T-cell (primary cell): Measurements from ENCODE around the gene AGGF1. TPM values are rescaled to one million over a fixed set of nuclear protein-coding genes. Genes with fewer than 3 reads are reported as not detected.
"Not testable (repeated sequence)": the region's sequence is repeated elsewhere in the genome, so short reads cannot be mapped to it uniquely, and the experiment has no call there.

Experiments
- ATAC-seq, 4 experiments: fragments of 200-7000 bp in 3 of 4; fragments of 150-1000 bp in 1 of 4; cut with Tn5 transposase; replicated peaks in 1 of 4; 1 replicate in 3 of 4; 2 replicates in 1 of 4; pipeline ENCODE4 v1.10.0; 2021; ENCODE audit warnings: moderate library complexity in 3 of 4, mild to moderate bottlenecking in 2 of 4, moderate number of reproducible peaks in 1 of 4
- CTCF ChIA-PET, 2 donors: fragments of 300-600 bp; sonication (Branson Sonifier 250); formaldehyde crosslinking; loops; one replicate each; lab custom pipeline; 2022; ENCODE audit warnings: antibody characterized with exemption in 2 of 2; lab: Charles Lee
- POLR2A ChIA-PET, 2 donors: fragments of 300-600 bp; sonication (Branson Sonifier 250); formaldehyde crosslinking; loops; one replicate each; lab custom pipeline; 2022; ENCODE audit warnings: antibody characterized with exemption in 2 of 2; lab: Charles Lee
- DNase-seq, 35 experiments: peaks; one replicate each; pipeline versions ENCODE4 v3.0.0 to v3.0.0-alpha.2; 2013 to 2023
- H3K27ac ChIP-seq: one replicate; pipeline ENCODE4 v1.5.1; 2013; ENCODE audit warnings: low read length
- H3K27me3 ChIP-seq, 2 experiments: replicated peaks in 1 of 2; 1 replicate in 1 of 2; 2 replicates in 1 of 2; pipeline versions ENCODE4 v1.6.1 to v1.7.0; 2013; ENCODE audit warnings: low read length in 1 of 2, mixed read lengths in 1 of 2; ENCODE audit not compliant: control insufficient read depth in 2 of 2, insufficient read depth in 2 of 2; ENCODE audit errors: extremely low read depth in 1 of 2
- H3K36me3 ChIP-seq, 2 donors: 1 replicate in 1 of 2; 2 replicates in 1 of 2; pipeline versions ENCODE4 v1.6.1 to v1.7.0; 2013; ENCODE audit warnings: low read length in 1 of 2; ENCODE audit not compliant: control insufficient read depth in 2 of 2, insufficient read depth in 1 of 2; ENCODE audit errors: extremely low read depth in 1 of 2
- H3K4me1 ChIP-seq, 2 experiments: 1 replicate in 1 of 2; 2 replicates in 1 of 2; pipeline versions ENCODE4 v1.6.1 to v1.7.0; 2013; ENCODE audit warnings: low read length in 2 of 2, mixed read lengths in 1 of 2; ENCODE audit not compliant: insufficient read depth in 2 of 2, control insufficient read depth in 1 of 2; ENCODE audit errors: extremely low read depth in 1 of 2
- H3K4me3 ChIP-seq, 2 donors: 1 replicate in 1 of 2; 2 replicates in 1 of 2; pipeline versions ENCODE4 v1.5.1 to v1.7.0; 2013; ENCODE audit warnings: mild to moderate bottlenecking in 2 of 2, low read length in 1 of 2, moderate library complexity in 1 of 2; ENCODE audit not compliant: control insufficient read depth in 1 of 2; ENCODE audit errors: extremely low read depth in 1 of 2
- H3K9me3 ChIP-seq: 2 replicates; pipeline ENCODE4 v1.7.0; 2013
- H3K27ac Mint-ChIP-seq, 2 donors: one replicate each; pipeline ENCODE4 v1.8.0; 2020 to 2021; ENCODE audit warnings: mild to moderate bottlenecking in 2 of 2, mixed read lengths in 2 of 2
- H3K27me3 Mint-ChIP-seq, 2 donors: one replicate each; pipeline ENCODE4 v1.8.0; 2021 to 2022; ENCODE audit warnings: mixed read lengths in 2 of 2
- H3K36me3 Mint-ChIP-seq: one replicate; pipeline ENCODE4 v1.8.0; 2021; ENCODE audit warnings: mixed read lengths
- H3K4me1 Mint-ChIP-seq, 3 donors: one replicate each; pipeline ENCODE4 v1.8.0; 2020 to 2022; ENCODE audit warnings: mixed read lengths in 3 of 3, mild to moderate bottlenecking in 1 of 3
- H3K4me3 Mint-ChIP-seq, 3 donors: one replicate each; pipeline ENCODE4 v1.8.0; 2020 to 2022; ENCODE audit warnings: mild to moderate bottlenecking in 3 of 3, mixed read lengths in 3 of 3, moderate library complexity in 3 of 3
- H3K9me3 Mint-ChIP-seq, 3 donors: one replicate each; pipeline ENCODE4 v1.8.0; 2020 to 2022; ENCODE audit warnings: mixed read lengths in 3 of 3
- WGBS: methylation state at CpG from one replicate; pipeline ENCODE4 v1.1.5; 2013; ENCODE audit warnings: missing lambda C conversion rate; ENCODE audit not compliant: insufficient coverage; 5-methylcytosine and 5-hydroxymethylcytosine counted together
- total RNA-seq, 35 experiments: library from RNA in 6 of 35; stranded (reverse) in 6 of 35; fragments of 120-200 nt in 1 of 35; gene quantifications; one replicate each; pipeline versions ENCODE4 v1.2.1 to v1.2.4 and lab custom pipeline; 2013 to 2026

Gene AGGF1
- total RNA-seq, 5 donors from 2014 or later (not counting 1 experiment from before 2014, with no cell fraction given) = 16.7 to 32.7 (median 27.5) TPM

- H3K36me3 ChIP-seq, H3K4me3 ChIP-seq, H3K4me3 Mint-ChIP-seq, H3K9me3 Mint-ChIP-seq, ATAC-seq, H3K4me1 Mint-ChIP-seq, H3K9me3 ChIP-seq, POLR2A ChIA-PET, H3K27ac Mint-ChIP-seq, H3K36me3 Mint-ChIP-seq, DNase-seq, H3K27me3 ChIP-seq, H3K4me1 ChIP-seq, H3K27ac ChIP-seq, CTCF ChIA-PET: not testable (repeated sequence)
- peaks cover 11 to 13% of the 10 kb centered on the region in 2 donors for H3K27me3 Mint-ChIP-seq
- 76% methylated on average over 4 of the region's 9 CpGs for WGBS
Observed at GRCh38 chr5:76993436-76993835, 36.8 kb upstream of the AGGF1 start.

- H3K36me3 ChIP-seq = no peaks in the 10 kb centered on the region
- no peaks in the 10 kb centered on the region for H3K4me1 ChIP-seq
- ATAC-seq = no peak
- no peak overlapping the region for H3K4me3 ChIP-seq
- Mint-ChIP-seq H3K4me1 (no peaks in the 10 kb centered on the region), H3K36me3 (no peaks in the 10 kb centered on the region), H3K4me3 (no peak overlapping the region), H3K9me3 (no peaks in the 10 kb centered on the region), H3K27me3 (peaks cover 13 to 16% of the 10 kb centered on the region in 2 donors), H3K27ac (no peak overlapping the region)
- no peak for DNase-seq
- ChIA-PET CTCF (interaction anchor here in 1 of 2 donors (0.6 kb wide), 1 partner anchor 1079 kb away, joined by 5 read pairs; no protein-coding TSS in a partner anchor), POLR2A (no interaction called here)
- H3K9me3 ChIP-seq = no peaks in the 10 kb centered on the region
- no peak overlapping the region for H3K27ac ChIP-seq
- H3K27me3 ChIP-seq = no peaks in the 10 kb centered on the region
- no CpG with 5 or more reads among the region's 6 CpGs for WGBS
Observed at GRCh38 chr5:76994337-76994736, 35.9 kb upstream of the AGGF1 start.

- POLR2A ChIA-PET, H3K36me3 ChIP-seq, H3K36me3 Mint-ChIP-seq, H3K9me3 ChIP-seq, H3K4me3 ChIP-seq, H3K27me3 ChIP-seq, ATAC-seq, CTCF ChIA-PET, DNase-seq, H3K27ac Mint-ChIP-seq, H3K4me1 Mint-ChIP-seq, H3K4me1 ChIP-seq, H3K4me3 Mint-ChIP-seq, H3K9me3 Mint-ChIP-seq, H3K27ac ChIP-seq: not testable (repeated sequence)
- H3K27me3 Mint-ChIP-seq = peaks cover 25 to 28% of the 10 kb centered on the region in 2 donors
- WGBS = no CpG with 5 or more reads among the region's 4 CpGs
Observed at GRCh38 chr5:76998251-76998650, 32.0 kb upstream of the AGGF1 start.

DNA sequence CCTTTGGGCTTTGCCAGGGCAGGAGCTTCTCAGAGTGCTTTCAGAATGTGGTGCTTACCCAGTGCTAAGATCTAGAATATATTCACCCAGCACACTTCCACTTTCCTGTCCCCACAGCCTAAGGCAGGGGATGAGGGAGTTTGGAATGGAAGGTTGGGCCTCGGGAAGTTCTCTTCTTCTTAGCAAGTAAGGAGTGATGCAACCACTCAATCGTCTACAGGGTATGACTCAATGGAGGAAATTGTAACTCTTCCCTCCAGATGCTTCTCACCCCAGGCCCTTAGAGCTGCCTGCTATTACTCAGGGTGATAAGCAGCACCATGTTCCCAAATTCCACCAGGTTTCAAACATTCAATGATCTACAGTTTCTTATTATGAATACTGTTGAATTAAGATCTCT lies 30.8 kb upstream of the AGGF1 start:
- no peak overlapping the region for H3K4me3 ChIP-seq
- Mint-ChIP-seq H3K4me1 (no peaks in the 10 kb centered on the region), H3K9me3 (no peaks in the 10 kb centered on the region), H3K27me3 (peaks cover 28 to 31% of the 10 kb centered on the region in 2 donors), H3K36me3 (no peaks in the 10 kb centered on the region), H3K4me3 (no peak overlapping the region), H3K27ac (no peak overlapping the region)
- ChIA-PET POLR2A (no interaction called here), CTCF (no interaction called here)
- H3K36me3 ChIP-seq = no peaks in the 10 kb centered on the region
- ATAC-seq (no peak), DNase-seq (no peak)
- WGBS = no CpG with 5 or more reads among the region's 2 CpGs
- H3K27ac ChIP-seq = no peak overlapping the region
- no peaks in the 10 kb centered on the region for H3K4me1 ChIP-seq
- H3K9me3 ChIP-seq = no peaks in the 10 kb centered on the region
- H3K27me3 ChIP-seq = peaks cover 0 to 3% of the 10 kb centered on the region in 2 experiments

DNA sequence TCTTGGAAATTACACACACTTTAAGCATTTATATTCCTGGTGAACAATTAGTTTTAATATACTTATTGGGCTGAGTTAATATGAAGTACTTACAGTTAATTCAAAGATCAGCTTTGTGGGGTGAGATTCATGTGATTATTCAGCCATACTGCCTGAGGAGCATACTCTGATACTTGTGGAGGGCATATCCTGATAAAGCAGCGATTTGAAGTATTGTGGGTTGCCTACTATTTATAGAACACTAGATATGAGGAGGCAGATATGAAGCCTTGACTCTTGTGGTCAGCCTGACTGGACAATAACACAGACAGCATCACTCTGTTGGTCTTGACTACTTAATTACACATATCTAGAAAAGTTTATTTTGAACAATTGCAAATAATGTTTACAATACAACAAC lies 27.0 kb upstream of the AGGF1 start:
- Mint-ChIP-seq H3K9me3 (no peaks in the 10 kb centered on the region), H3K4me3 (no peak overlapping the region), H3K4me1 (no peaks in the 10 kb centered on the region), H3K27ac (no peak overlapping the region), H3K27me3 (peaks cover 21 to 36% of the 10 kb centered on the region in 2 donors), H3K36me3 (no peaks in the 10 kb centered on the region)
- ChIA-PET POLR2A (no interaction called here), CTCF (no interaction called here)
- ATAC-seq (no peak), DNase-seq (no peak)
- Histone ChIP-seq H3K9me3 (no peaks in the 10 kb centered on the region), H3K4me3 (no peak overlapping the region), H3K4me1 (no peaks in the 10 kb centered on the region), H3K27me3 (peaks cover 0 to 3% of the 10 kb centered on the region in 2 experiments), H3K36me3 (no peaks in the 10 kb centered on the region), H3K27ac (no peak overlapping the region)
- WGBS = no CpG with 5 or more reads among the region's 1 CpG

DNA sequence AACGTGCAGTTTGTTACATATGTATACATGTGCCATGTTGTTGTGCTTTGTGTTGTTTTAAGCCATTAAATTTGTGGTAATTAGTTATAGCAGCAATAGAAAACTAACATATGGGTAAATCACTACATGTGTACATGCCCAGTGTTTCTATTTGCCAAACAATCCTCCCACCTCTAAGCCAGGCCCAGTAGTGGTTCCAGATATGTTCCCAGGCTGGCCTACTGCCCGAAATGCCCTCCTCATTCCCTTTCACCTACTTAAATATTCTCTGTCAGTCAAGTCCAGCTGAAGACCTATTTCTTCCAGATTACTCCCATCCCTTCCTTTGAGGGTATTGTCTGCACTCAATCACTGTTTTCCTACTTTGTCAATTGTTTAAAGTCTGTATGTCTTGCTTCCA lies 24.1 kb upstream of the AGGF1 start:
- no peaks in the 10 kb centered on the region for H3K4me1 ChIP-seq
- H3K4me3 Mint-ChIP-seq = no peak overlapping the region
- no peaks in the 10 kb centered on the region for H3K36me3 ChIP-seq
- no peak overlapping the region for H3K27ac Mint-ChIP-seq
- ChIA-PET POLR2A (no interaction called here), CTCF (no interaction called here)
- DNase-seq = no peak
- no peak overlapping the region for H3K4me3 ChIP-seq
- no peak for ATAC-seq
- H3K36me3 Mint-ChIP-seq = no peaks in the 10 kb centered on the region
- H3K4me1 Mint-ChIP-seq = no peaks in the 10 kb centered on the region
- no CpG with 5 or more reads among the region's 2 CpGs for whole genome bisulfite sequencing
- peaks cover 23 to 35% of the 10 kb centered on the region in 2 donors for H3K27me3 Mint-ChIP-seq
- H3K9me3 ChIP-seq = no peaks in the 10 kb centered on the region
- H3K27me3 ChIP-seq = peaks cover 0 to 3% of the 10 kb centered on the region in 2 experiments
- H3K27ac ChIP-seq = no peak overlapping the region
- no peaks in the 10 kb centered on the region for H3K9me3 Mint-ChIP-seq

DNA sequence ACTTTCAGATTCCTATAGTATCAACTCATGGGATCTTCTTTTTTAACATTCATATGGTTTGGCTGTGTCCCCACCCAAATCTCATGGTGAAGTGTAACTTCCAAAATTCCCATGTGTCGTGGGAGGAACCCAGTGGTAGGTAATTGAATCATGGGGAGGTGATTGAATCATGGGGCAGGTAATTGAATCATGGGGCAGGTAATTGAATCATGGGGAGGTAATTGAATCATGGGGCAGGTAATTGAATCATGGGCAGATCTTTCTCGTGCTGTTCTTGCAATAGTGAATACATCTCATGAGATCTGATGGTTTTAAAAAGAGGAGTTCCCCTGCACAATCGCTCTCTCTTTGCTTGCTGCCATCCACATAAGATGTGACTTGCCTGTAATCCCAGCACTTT lies 21.8 kb upstream of the AGGF1 start:
- no peak overlapping the region for H3K27ac ChIP-seq
- peaks cover 0 to 3% of the 10 kb centered on the region in 2 experiments for H3K27me3 ChIP-seq
- POLR2A ChIA-PET = no interaction called here
- ATAC-seq = no peak
- WGBS = no CpG with 5 or more reads among the region's 3 CpGs
- no peak overlapping the region for H3K4me3 ChIP-seq
- DNase-seq = no peak
- no peaks in the 10 kb centered on the region for H3K9me3 ChIP-seq
- no peaks in the 10 kb centered on the region for H3K4me1 Mint-ChIP-seq
- no peaks in the 10 kb centered on the region for H3K9me3 Mint-ChIP-seq
- CTCF ChIA-PET = no interaction called here
- H3K4me3 Mint-ChIP-seq = no peak overlapping the region
- H3K27me3 Mint-ChIP-seq = peaks cover 16 to 25% of the 10 kb centered on the region in 2 donors
- no peaks in the 10 kb centered on the region for H3K36me3 ChIP-seq
- H3K27ac Mint-ChIP-seq = no peak overlapping the region
- H3K4me1 ChIP-seq = no peaks in the 10 kb centered on the region
- H3K36me3 Mint-ChIP-seq = no peaks in the 10 kb centered on the region
